K562 (cell line): Measurements from ENCODE around the gene CBFA2T3.

Experiments
- CTCF ChIP-seq, 3 experiments: IDR thresholded peaks in 2 of 3; conservative IDR thresholded peaks in 1 of 3; 2 replicates each; pipeline ENCODE4 v1.5.1; 2011 to 2012; ENCODE audit warnings: low read length in 3 of 3, mild to moderate bottlenecking in 3 of 3, control low read depth in 2 of 3, improper control_type of control experiment in 1 of 3, inconsistent platforms in 1 of 3, low read depth in 1 of 3, mixed read lengths in 1 of 3, moderate library complexity in 1 of 3; ENCODE audit not compliant: insufficient read depth in 2 of 3
- ESRRA ChIP-seq: fragments of 450-650 bp; IDR thresholded peaks from 2 replicates; pipeline ENCODE4 v1.6.1; 2014; ENCODE audit warnings: low read depth, mild to moderate bottlenecking, moderate library complexity, borderline replicate concordance
- NCOA2 ChIP-seq, 2 experiments: fragments of 450-650 bp; IDR thresholded peaks; 2 replicates each; pipeline ENCODE4 v1.6.1; 2018; ENCODE audit warnings: mild to moderate bottlenecking in 2 of 2, moderate library complexity in 1 of 2; ENCODE audit not compliant: partially characterized antibody in 2 of 2
- NFE2L1 ChIP-seq: fragments of 450-650 bp; IDR thresholded peaks from 2 replicates; pipeline ENCODE4 v1.6.1; 2016; ENCODE audit warnings: missing genetic modification characterization, low read depth, mild to moderate bottlenecking, missing compliant biosample characterization, moderate library complexity, borderline replicate concordance
- ZNF384 ChIP-seq: IDR thresholded peaks from 2 replicates; pipeline ENCODE4 v1.6.1; 2012; ENCODE audit warnings: low read depth, low read length, improper control_type of control experiment

DNA sequence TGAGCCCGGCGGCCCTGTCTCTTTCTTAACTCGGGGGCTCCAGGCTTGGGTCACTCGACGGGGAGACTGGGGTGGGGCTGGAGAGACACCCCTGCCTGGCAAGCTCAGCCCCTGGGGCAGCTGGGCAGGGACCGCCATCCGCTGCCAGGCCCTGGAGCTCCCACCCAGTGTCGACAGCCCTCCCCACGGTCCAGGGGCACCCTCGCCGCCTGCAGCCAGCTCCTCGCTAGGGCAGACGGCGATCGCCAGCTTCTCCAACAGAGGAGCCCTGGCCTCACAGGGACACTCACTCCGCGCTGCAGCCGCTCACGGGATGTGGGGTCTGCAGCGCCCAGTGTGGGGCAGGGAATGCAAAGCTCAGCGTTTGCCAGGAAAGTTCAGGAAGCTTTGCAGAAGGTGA is 149.3 kb downstream of the CBFA2T3 start:
- TF ChIP-seq NCOA2 (IDR thresholded peaks at IDR 0.05; ENCODE audit: partially characterized antibody in 2 of 2) (no peak), ZNF384 (no peak), NFE2L1 (no peak), ESRRA (no peak), CTCF (IDR thresholded peaks at IDR 0.05 in 2 of 3, conservative IDR thresholded peaks at IDR 0.05 in 1 of 3; ENCODE audit: insufficient read depth in 2 of 3, low read depth in 1 of 3, low read length in 3 of 3) (no peak)
